Measurements from ENCODE around the gene DLK1. TPM values are rescaled to one million over a fixed set of nuclear protein-coding genes. Genes with fewer than 3 reads are reported as not detected.

DLK1 gene
- total RNA-seq, 2 donors from 2014 or later, result not detected

DNA sequence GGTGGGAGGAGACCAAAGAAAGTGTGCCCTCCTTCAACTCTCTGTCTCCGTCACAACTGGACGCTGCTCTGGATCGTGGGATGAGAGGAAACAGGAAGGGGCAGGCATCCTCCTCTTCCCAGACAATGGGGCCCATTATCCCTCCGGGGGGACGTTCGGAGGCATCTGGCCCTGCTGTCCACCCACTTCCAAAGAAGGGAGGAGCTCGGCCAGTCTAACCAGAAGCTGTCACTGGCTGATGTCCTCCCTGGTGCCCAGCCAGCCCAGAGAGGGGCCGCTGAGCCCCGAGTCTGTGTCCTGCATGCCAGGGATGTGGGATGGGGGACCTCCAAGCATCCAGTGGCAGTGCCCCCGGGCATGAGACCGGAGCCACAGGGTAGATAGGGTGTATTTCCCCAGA lies 59.4 kb downstream of the DLK1 start:
- DNase-seq (no peak), ATAC-seq (replicated peaks in 1 of 2) (no peak)
- Mint-ChIP-seq H3K27me3 (ENCODE audit: low read depth) (no peaks in the 10 kb centered on the region), H3K9me3 (no peaks in the 10 kb centered on the region), H3K27ac (no peak overlapping the region), H3K4me3 (no peak overlapping the region), H3K36me3 (ENCODE audit: insufficient read depth in 2 of 2) (no peaks in the 10 kb centered on the region), H3K4me1 (ENCODE audit: low read depth) (no peaks in the 10 kb centered on the region)

DNA sequence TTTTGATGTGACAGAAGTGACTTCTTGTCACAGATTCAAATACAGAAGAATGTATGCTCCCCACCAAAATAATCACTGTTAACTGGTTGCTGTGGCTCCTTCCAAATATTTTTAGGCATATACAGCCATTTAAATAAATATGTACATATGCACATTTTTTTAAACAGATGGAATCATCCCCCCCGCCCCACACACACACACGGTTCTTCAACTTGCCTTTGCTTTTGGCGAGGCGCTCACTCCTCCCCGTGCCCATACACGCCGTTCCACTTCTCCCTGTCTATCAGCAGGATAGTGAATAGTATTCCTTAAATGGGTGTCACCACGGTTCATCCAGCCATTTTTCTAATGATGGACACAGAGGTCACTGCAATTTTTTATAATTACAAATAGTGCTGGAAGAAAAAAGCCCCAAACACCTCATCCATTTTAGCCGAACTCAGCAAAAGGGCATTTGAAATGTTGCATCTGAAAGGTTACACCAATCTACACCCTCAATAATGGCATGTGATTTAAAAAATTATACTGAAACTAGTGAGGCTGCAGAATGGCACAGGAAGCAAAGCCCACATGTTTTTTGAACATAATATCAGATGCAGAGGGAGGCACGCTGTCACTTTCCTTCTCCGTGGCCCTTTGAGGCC lies 60.0 kb downstream of the DLK1 start:
- Mint-ChIP-seq H3K9me3 (no peaks in the 10 kb centered on the region), H3K4me1 (ENCODE audit: low read depth) (no peaks in the 10 kb centered on the region), H3K27ac (no peak overlapping the region), H3K4me3 (no peak overlapping the region), H3K36me3 (ENCODE audit: insufficient read depth in 2 of 2) (no peaks in the 10 kb centered on the region), H3K27me3 (ENCODE audit: low read depth) (no peaks in the 10 kb centered on the region)
- ATAC-seq (replicated peaks in 1 of 2) (no peak), DNase-seq (no peak)

DNA sequence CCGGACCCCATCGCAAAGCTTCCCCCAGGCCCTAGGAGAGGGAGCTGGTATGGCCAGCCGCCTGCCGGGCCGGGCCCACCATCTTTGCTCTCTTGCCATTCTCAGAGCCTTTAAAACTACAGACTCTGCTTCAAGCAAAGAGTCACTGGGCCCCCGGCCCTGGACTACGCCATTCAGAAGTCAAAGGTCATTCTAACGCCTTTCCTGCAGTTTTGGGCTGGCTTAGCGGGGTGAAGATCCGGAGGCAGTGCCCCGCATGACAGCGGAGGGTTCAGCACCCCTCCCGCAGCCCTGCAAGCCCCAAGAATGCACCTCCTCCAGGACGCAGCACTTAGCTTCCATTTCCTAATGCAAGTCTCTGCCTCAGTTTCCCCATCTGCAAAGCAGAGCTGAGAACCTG lies 61.0 kb downstream of the DLK1 start:
- DNase-seq (no peak), ATAC-seq (replicated peaks in 1 of 2) (no peak)
- Mint-ChIP-seq H3K27ac (no peak overlapping the region), H3K9me3 (no peaks in the 10 kb centered on the region), H3K4me1 (ENCODE audit: low read depth) (no peaks in the 10 kb centered on the region), H3K36me3 (ENCODE audit: insufficient read depth in 2 of 2) (no peaks in the 10 kb centered on the region), H3K27me3 (ENCODE audit: low read depth) (no peaks in the 10 kb centered on the region), H3K4me3 (no peak overlapping the region)

Other genes starting within 250 kb of the DLK1 start
- 1 to 10 TPM; 2.6 to 2.8 TPM for gene BEGAIN, start 139.5 kb upstream of the DLK1 start, total RNA-seq
- not detected for gene MEG3, start 99.2 kb downstream of the DLK1 start, total RNA-seq
- gene RTL1, start 176.8 kb downstream of the DLK1 start, total RNA-seq, result not detected

All from activated T-cell treated with anti-CD3 and anti-CD28 coated beads, Interleukin-2, amount 50 U/mL, for 72 hours (primary cell).